COLO668 (cell line): ENCODE data around the gene AVPR1B.
"Not testable (repeated sequence)": the region's sequence is repeated elsewhere in the genome, so short reads cannot be mapped to it uniquely, and the experiment has no call there.

Source experiments
- DNase-seq: peaks from one replicate; lab custom pipeline; 2025; ENCODE audit not compliant: unreplicated experiment; lab: John Stamatoyannopoulos, UW

The AVPR1B gene

GRCh38 chr1:206082831-206083695 is 34.1 kb downstream of the AVPR1B start:
- DNase-seq: no peak

GRCh38 chr1:206081856-206082255 is 35.3 kb downstream of the AVPR1B start:
- no peak for DNase-seq

- no peak for DNase-seq
Measured at GRCh38 chr1:206080026-206080820, 37.0 kb downstream of the AVPR1B start.

GRCh38 chr1:206079135-206079534 is 38.1 kb downstream of the AVPR1B start:
- DNase-seq: no peak

GRCh38 chr1:206075786-206076755 is 41.1 kb downstream of the AVPR1B start:
- DNase-seq: no peak

- DNase-seq: no peak
Measured at GRCh38 chr1:206074839-206075238, 42.3 kb downstream of the AVPR1B start.

GRCh38 chr1:206070627-206071304 is 46.4 kb downstream of the AVPR1B start:
- DNase-seq: no peak

- no peak for DNase-seq
Measured at GRCh38 chr1:206068314-206068713, 48.9 kb downstream of the AVPR1B start.

GRCh38 chr1:206067486-206068227 is 49.5 kb downstream of the AVPR1B start:
- DNase-seq: no peak

GRCh38 chr1:206066479-206067171 is 50.6 kb downstream of the AVPR1B start:
- DNase-seq: no peak

GRCh38 chr1:206065547-206066145 is 51.5 kb downstream of the AVPR1B start:
- no peak for DNase-seq

- DNase-seq: not testable (repeated sequence)
Measured at GRCh38 chr1:206064501-206064900, 52.7 kb downstream of the AVPR1B start.

GRCh38 chr1:206064001-206064400 is 53.2 kb downstream of the AVPR1B start:
- DNase-seq: not testable (repeated sequence)

- DNase-seq: no peak
Measured at GRCh38 chr1:206062464-206062863, 54.7 kb downstream of the AVPR1B start.

- DNase-seq: no peak
Measured at GRCh38 chr1:206060844-206061243, 56.3 kb downstream of the AVPR1B start.
